DMS79 (cell line): ENCODE measurements around the gene ANKS1B.
"Not testable (repeated sequence)": the region's sequence is repeated elsewhere in the genome, so short reads cannot be mapped to it uniquely, and the experiment has no call there.

Experiments used
- DNase-seq: peaks from one replicate; lab custom pipeline; 2025; lab: John Stamatoyannopoulos, UW

The ANKS1B gene

GRCh38 chr12:99870085-99870484 lies 114.7 kb downstream of the ANKS1B start:
- DNase-seq: no peak

- no peak for DNase-seq
Observed at GRCh38 chr12:99861731-99862130, 123.0 kb downstream of the ANKS1B start.

GRCh38 chr12:99859126-99859525 lies 125.6 kb downstream of the ANKS1B start:
- no peak for DNase-seq

GRCh38 chr12:99852666-99853065 lies 132.1 kb downstream of the ANKS1B start:
- no peak for DNase-seq

GRCh38 chr12:99847936-99848335 lies 136.8 kb downstream of the ANKS1B start:
- no peak for DNase-seq

GRCh38 chr12:99834710-99835109 lies 150.0 kb downstream of the ANKS1B start:
- no peak for DNase-seq

- no peak for DNase-seq
Observed at GRCh38 chr12:99833397-99833796, 151.3 kb downstream of the ANKS1B start.

- no peak for DNase-seq
Observed at GRCh38 chr12:99824900-99825542, 159.7 kb downstream of the ANKS1B start.

GRCh38 chr12:99822273-99822672 lies 162.5 kb downstream of the ANKS1B start:
- DNase-seq: no peak

- no peak for DNase-seq
Observed at GRCh38 chr12:99810718-99811593, 173.8 kb downstream of the ANKS1B start.

- no peak for DNase-seq
Observed at GRCh38 chr12:99809909-99810308, 174.8 kb downstream of the ANKS1B start.

- DNase-seq: no peak
Observed at GRCh38 chr12:99806304-99806703, 178.4 kb downstream of the ANKS1B start.

GRCh38 chr12:99804715-99805114 lies 180.0 kb downstream of the ANKS1B start:
- DNase-seq: no peak

- DNase-seq: no peak
Observed at GRCh38 chr12:99800605-99801004, 184.1 kb downstream of the ANKS1B start.

GRCh38 chr12:99797931-99798330 lies 186.8 kb downstream of the ANKS1B start:
- DNase-seq: not testable (repeated sequence)

GRCh38 chr12:99783421-99783820 lies 201.3 kb downstream of the ANKS1B start:
- DNase-seq: no peak

GRCh38 chr12:99772274-99772673 lies 212.5 kb downstream of the ANKS1B start:
- DNase-seq: no peak

- no peak for DNase-seq
Observed at GRCh38 chr12:99771659-99772058, 213.1 kb downstream of the ANKS1B start.

GRCh38 chr12:99769396-99769980 lies 215.2 kb downstream of the ANKS1B start:
- no peak for DNase-seq

- DNase-seq: no peak
Observed at GRCh38 chr12:99768758-99769157, 216.0 kb downstream of the ANKS1B start.

GRCh38 chr12:99767809-99768208 lies 216.9 kb downstream of the ANKS1B start:
- no peak for DNase-seq

GRCh38 chr12:99766408-99766807 lies 218.3 kb downstream of the ANKS1B start:
- no peak for DNase-seq
